GM19328 (cell line): ENCODE measurements around the gene CAMTA1.

Source experiments
- ATAC-seq: cut with Tn5 transposase; IDR thresholded peaks from one replicate; pipeline ENCODE4 v1.9.1; 2021; ENCODE audit warnings: mild to moderate bottlenecking, moderate library complexity; ENCODE audit not compliant: unreplicated experiment

The CAMTA1 gene

GRCh38 chr1:7609311-7609994 lies 824.2 kb downstream of the CAMTA1 start:
- no peak for ATAC-seq

GRCh38 chr1:7610106-7610731 lies 825.0 kb downstream of the CAMTA1 start:
- ATAC-seq = no peak

GRCh38 chr1:7610936-7611335 lies 825.7 kb downstream of the CAMTA1 start:
- ATAC-seq = no peak

- no peak for ATAC-seq
Observed at GRCh38 chr1:7611421-7612010, 826.3 kb downstream of the CAMTA1 start.

- no peak for ATAC-seq
Observed at GRCh38 chr1:7613106-7613850, 828.0 kb downstream of the CAMTA1 start.

DNA sequence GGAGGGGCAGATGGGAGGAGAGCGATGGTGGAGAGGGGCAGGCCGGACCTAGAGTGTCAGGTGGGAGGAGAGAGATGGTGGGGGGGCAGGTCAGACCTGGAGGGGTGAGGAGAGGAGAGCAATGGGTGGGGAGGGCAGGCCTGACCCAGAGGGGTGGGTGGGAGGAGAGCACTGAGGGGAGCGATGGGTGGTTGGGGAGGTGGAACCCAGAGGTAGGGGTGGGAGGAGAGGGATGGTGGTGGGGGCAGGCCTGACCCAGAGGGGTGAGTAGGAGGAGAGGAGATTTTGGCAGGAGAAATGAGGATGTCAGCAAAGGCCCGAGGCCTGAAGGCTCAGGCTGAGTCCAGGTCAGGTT lies 828.6 kb downstream of the CAMTA1 start:
- no peak for ATAC-seq

DNA sequence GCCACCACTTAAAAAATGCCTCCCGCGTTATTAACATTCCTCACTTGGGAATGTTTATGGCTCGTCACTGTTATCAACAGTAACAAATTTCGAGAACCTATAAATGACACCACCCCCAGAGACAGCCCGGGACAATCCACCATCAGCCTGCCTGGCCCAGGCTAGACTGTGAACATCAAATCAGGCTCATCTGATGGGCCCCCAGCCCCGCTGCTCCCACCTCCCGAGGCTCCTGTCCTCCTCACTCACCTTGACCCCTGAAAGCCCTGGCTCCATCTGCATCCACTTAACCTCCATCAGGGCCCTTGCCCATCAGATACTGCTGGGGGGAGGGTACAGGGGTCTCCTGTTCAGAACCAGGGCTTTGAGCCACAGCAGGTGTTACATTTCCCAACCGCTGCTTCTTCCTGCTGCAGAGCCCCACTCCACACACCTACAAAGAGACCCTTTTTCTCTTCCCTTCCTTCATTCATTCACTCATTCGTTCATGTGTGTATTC lies 829.4 kb downstream of the CAMTA1 start:
- no peak for ATAC-seq

DNA sequence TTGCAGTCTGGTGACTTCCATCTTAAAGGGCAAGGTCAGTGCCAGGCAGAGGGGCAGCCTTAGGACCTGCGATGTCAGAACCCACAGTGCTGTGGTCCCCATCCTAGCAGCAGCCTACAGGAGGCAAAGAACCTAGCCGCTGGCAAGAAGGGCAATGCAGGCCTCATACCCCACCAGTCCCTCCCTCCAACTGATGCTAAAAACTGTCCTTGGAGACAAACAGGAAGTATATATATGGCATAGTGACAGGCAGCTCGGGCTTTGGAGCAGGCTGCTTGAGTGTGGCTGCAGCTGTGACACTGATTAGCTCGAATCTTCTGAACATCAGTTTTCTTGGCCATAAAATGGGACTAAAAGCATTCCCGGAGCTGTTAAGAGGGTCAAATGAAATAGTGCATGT lies 829.9 kb downstream of the CAMTA1 start:
- ATAC-seq = no peak

GRCh38 chr1:7616076-7616832 lies 831.0 kb downstream of the CAMTA1 start:
- ATAC-seq = no peak

DNA sequence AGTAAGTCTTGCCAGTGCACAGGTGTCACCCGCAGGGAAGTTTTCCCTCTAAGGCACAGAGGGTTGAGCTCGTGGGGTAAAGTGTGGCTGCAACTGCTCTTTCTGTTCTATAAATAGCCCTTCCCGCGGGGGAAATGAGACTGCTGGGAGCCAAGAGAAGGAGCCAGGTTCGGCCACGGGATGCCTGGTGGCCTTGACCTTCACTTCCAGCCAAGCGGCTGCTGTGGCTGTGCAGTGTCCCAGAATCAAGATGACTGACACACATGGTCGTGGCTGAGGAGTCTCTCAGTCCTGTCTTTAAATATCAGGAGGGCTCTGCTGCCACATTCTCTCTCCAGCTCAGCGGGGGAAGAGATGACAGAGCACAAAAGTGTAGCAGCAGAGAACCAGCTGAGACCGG lies 831.7 kb downstream of the CAMTA1 start:
- ATAC-seq = no peak

GRCh38 chr1:7617826-7618225 lies 832.6 kb downstream of the CAMTA1 start:
- ATAC-seq = no peak

- ATAC-seq = no peak
Observed at GRCh38 chr1:7620196-7620595, 834.9 kb downstream of the CAMTA1 start.

DNA sequence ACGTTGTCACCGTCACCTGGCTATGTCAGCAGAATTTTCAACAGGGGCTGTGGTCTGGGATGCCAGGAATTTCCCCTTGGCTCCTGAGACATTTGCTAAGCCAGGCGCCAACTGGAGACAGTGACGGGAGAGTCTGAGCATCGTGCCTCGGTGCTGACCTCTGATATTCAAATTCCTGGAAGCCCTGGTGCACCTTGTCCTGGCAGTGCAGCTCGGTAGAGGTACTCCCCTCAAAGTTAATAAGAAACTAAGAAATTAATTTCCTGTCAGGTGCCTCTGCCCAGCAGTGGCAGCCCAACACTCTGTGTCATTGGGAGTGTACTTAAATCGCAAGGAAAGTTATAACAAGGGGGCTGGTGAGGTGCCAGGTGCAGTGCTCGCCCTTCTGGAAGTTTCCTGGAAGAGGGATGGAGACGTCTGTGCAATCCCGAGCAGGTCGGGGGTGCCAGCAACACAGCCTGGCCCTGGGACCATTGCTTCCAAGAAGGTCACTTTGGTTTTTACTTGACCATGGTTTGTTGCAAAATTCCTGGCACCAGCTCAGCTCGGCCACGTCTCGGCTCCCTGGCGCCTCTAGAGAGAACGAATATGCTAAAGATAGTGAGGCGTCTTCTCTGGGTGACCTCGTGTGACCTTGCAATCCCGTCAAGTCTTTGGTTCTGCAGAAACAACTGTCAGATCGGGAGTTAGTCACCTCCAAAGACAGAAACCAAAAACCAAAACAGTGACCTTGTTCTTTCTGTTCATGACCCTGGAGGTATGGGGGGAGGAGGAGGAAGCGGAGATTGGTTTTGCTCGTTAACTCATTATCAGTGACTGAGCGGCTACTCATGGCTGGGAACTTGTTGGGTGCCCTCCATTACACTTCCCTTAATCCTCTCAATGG lies 836.3 kb downstream of the CAMTA1 start:
- no peak for ATAC-seq

DNA sequence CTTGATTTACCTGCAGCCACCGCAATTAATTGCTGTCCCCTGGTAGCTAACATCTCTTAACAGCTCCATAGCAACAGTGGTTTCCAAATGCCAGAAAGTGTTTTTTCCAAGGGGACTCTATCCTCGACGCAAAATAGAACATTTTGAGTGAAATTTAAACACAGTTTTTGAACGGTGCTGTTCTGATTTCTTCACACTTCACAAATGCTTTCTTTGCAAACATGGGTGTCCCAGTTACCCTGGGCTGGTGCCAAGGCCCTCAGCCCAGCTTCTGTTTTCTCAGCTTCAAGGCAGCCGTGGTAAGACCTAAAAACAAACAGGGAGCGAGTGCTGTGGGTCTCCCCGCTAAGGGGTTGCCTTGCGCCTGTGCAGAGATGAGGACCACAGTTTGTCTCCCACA lies 838.6 kb downstream of the CAMTA1 start:
- no peak for ATAC-seq

DNA sequence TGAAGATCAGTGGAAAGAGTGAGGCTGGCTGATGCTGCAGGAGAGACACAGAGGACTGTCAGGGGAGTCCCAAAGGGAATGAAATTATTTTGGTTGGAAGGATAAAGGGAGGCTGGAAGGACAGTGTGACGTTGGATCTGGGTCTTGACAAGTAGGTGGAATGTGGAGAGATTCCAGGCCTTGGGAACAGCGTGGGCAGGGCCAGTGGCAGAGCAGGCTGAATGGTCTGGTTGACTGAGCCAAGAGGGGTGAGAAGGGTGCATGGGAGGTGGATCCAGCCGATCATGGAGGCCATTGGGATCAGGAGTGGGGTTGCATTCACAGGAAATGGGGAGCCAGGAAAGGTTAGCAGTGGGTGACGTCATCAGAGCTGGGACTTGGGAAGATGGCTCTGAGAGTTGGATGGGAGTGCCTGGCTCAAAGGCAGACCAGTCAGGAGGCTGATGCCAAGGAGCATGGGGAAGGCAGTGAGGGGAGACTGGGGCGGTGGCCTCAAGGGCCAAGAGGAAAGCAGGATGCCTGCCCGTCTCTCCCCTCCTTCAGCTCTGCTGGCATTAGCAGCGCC lies 839.6 kb downstream of the CAMTA1 start:
- ATAC-seq = no peak

- no peak for ATAC-seq
Observed at GRCh38 chr1:7625401-7625800, 840.1 kb downstream of the CAMTA1 start.

GRCh38 chr1:7628273-7628672 lies 843.0 kb downstream of the CAMTA1 start:
- ATAC-seq = no peak

DNA sequence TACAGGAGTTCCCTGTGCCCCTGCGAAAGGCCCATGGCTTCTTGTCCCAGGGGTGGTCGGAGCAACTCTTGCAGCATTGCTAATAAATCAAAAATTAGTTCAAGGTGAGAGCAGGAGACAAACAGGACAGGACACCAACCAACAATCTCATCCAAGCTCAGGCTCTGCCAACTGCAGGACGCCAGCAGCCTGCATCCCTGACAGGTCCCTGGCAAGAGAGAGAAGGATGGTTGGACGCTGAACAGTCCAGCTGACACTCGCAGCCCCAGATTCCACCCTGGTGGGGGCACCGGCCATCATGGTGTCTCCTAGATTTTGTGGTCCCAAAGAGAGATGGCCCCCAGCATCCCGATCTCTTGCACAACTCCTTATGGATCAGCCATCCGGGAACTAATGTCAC lies 843.8 kb downstream of the CAMTA1 start:
- no peak for ATAC-seq

- no peak for ATAC-seq
Observed at GRCh38 chr1:7629465-7630195, 844.4 kb downstream of the CAMTA1 start.
